Cardiac fibroblast (primary cell): ENCODE measurements around the gene ROBO1.

Experiments used
- DNase-seq, 2 donors: peaks; one replicate each; pipeline versions ENCODE4 v3.0.0 to v3.0.0-alpha.2; 2010; ENCODE audit warnings: low read depth in 2 of 2
- H3K4me3 ChIP-seq, 2 donors: replicated peaks in 1 of 2; 1 replicate in 1 of 2; 2 replicates in 1 of 2; pipeline ENCODE4 v1.5.1; 2011; ENCODE audit warnings: low read depth in 2 of 2, low read length in 2 of 2, mild to moderate bottlenecking in 2 of 2, moderate library complexity in 1 of 2
- CTCF ChIP-seq: IDR thresholded peaks from one replicate; pipeline ENCODE4 v1.5.1; 2011; ENCODE audit warnings: low read depth, mild to moderate bottlenecking, low read length, inconsistent platforms

Gene ROBO1

GRCh38 chr3:79015854-79016253 lies 751.9 kb downstream of the ROBO1 start:
- no peak for DNase-seq
- H3K4me3 ChIP-seq, result peak overlapping the region in 1 of 2 donors; percentile 20
- no peak for TF ChIP-seq CTCF

GRCh38 chr3:79012946-79013362 lies 754.8 kb downstream of the ROBO1 start:
- H3K4me3 ChIP-seq, result no peak overlapping the region
- no peak for TF ChIP-seq CTCF
- peak in 1 of 2 donors; percentile 25 for DNase-seq

GRCh38 chr3:79012530-79012913 lies 755.3 kb downstream of the ROBO1 start:
- no peak for DNase-seq
- H3K4me3 ChIP-seq, result no peak overlapping the region
- no peak for TF ChIP-seq CTCF

- H3K4me3 ChIP-seq, result no peak overlapping the region
- no peak for DNase-seq
- no peak for TF ChIP-seq CTCF
These were observed 755.8 kb downstream of the ROBO1 start for GRCh38 chr3:79011821-79012529.

- no peak for DNase-seq
- no peak for TF ChIP-seq CTCF
- H3K4me3 ChIP-seq, result no peak overlapping the region
These were observed 757.9 kb downstream of the ROBO1 start for GRCh38 chr3:79009861-79010260.

- H3K4me3 ChIP-seq, result no peak overlapping the region
- TF ChIP-seq CTCF, result no peak
- DNase-seq, result no peak
These were observed 761.7 kb downstream of the ROBO1 start for GRCh38 chr3:79006077-79006476.

- peak; percentile 19 to 76 for DNase-seq
- TF ChIP-seq CTCF, result no peak
- no peak overlapping the region for H3K4me3 ChIP-seq
These were observed 762.7 kb downstream of the ROBO1 start for GRCh38 chr3:79005084-79005483.
